ENCODE results near the gene ZNF486.

GRCh38 chr19:20244356-20244755 is 77.3 kb downstream of the ZNF486 start:
- TF ChIP-seq CTCF (IDR thresholded peaks at IDR 0.05 in 4 of 5, conservative IDR thresholded peaks at IDR 0.05 in 1 of 5) (no peak), POLR2A (IDR thresholded peaks at IDR 0.05) (no peak)
